ENCODE data around the gene LRRC37A2.
"Not testable (repeated sequence)": the region's sequence is repeated elsewhere in the genome, so short reads cannot be mapped to it uniquely, and the experiment has no call there.

LRRC37A2 gene

DNA sequence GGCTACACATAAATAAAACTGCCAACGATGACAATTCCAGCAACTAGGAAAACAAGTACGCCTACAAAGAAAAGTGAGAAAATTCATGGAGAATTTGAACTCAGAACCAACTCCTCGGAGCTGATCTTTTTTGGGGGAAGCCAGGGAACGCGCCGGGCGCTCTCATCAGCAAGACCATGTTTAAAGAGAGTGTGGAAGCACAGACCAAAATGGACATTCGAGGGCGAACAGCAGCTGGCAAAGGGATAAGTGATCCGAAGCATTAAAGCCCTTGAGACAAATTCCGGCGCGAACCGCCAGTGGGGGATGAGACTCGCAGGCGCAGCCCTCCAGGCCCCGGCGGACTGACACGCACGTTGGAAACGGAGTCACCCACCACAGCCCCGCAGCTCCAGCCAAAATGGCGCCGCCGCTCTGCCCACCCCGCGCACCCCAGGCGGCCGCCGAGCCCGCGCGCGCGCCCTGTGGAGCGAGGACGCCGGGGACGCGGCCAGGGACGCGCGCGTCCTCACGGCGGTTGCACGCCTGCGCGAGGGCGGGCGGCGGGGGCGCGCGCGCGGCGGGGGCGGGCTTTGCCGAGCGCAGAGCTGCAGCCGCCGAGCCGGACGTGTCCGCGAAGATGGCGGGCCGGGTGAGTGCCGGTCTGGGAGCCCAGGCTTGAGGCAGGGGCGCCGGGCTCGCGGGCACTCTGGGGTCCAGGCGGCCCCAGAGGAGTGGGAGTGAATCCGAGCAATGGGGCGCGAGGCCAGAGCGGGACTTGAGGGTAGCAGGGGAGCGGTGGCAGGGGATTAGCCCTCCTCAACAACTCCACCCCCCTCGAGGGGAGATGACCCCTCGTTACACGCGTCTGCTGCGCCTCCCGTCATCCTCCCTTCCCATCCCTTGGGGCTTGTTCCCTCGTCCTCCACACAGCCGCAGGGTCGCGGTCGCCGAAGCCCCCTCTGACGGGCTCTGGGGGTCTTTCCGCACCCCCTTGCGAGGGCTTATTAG, 78.2 kb downstream of the LRRC37A2 start, which contains the start of gene NSF:
TSS of gene NSF (plus strand) at position 513 of the 990 bp plus-strand sequence. CDS start at position 620, 107 bp downstream.
- H3K4me3 ChIP-seq (ENCODE audit: low read depth, low read length); DNase-seq (ENCODE audit: low read depth): not testable (repeated sequence)

DNA sequence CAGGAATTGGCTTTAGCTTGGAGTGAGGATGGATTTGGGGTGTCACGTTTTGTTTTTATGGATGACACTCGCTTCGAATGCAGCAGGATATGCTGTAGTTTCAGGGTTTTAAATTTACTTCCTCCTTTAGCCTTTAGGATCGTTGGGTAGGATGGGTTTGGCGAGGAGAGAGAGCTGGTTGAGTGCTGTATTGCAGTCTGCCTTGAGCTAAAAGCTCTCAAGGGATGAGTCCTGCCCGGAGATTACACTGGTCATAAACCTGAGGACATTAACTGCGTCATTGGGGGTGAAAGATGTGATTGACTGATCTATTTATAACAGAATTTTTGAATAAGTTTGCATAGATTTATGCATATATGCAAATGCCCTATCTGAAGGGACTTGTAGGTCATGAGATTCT, 79.1 kb downstream of the LRRC37A2 start:
- not testable (repeated sequence) for DNase-seq (ENCODE audit: low read depth); H3K4me3 ChIP-seq (ENCODE audit: low read depth, low read length)

DNA sequence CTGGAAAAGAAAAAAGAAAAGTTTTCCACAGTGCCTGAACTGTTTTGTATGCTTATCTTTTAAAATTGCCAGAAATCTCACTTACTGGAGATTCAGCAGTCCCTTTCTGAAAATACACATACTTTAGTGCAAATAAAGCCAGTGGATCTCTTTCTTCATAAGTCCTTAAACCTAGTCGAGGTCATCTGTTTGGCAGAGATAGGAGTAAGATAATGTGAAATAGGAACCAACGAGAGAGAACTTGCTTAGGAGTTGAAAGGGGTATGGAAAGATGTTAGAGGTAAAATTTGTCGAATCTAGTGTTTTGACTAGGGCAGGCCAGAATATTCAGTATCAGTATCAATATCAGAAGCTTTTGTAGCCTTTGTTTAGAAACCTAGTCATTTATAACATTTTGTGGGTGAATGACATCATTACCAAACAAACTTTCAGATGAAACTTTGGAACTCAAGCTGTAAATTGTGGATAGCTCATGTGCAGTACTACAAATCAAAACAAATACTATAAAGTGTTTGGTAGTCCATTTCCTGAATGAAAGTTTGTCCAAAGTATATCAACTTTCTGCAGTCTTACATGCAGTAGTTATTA, 86.2 kb downstream of the LRRC37A2 start:
- DNase-seq (ENCODE audit: low read depth); H3K4me3 ChIP-seq (ENCODE audit: low read depth, low read length): not testable (repeated sequence)

DNA sequence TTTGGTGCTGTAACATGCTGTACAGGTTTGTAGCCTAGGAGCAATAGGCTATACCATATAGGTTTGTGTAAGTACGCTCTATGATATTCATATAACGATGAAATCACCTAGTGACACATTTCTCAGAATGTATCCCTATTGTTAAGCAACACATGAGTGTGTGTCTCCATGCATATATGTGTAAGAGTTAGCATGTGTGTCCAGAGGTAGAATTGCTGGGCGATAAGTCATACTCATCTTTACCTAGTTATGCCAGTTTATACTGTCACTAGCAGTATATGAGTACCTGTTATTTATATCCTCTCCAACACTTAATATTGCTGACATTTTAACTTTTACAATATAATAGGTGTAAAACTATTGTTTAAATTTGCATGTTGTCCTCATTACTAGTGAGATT, 88.5 kb downstream of the LRRC37A2 start:
- DNase-seq (ENCODE audit: low read depth); H3K4me3 ChIP-seq (ENCODE audit: low read depth, low read length): not testable (repeated sequence)

DNA sequence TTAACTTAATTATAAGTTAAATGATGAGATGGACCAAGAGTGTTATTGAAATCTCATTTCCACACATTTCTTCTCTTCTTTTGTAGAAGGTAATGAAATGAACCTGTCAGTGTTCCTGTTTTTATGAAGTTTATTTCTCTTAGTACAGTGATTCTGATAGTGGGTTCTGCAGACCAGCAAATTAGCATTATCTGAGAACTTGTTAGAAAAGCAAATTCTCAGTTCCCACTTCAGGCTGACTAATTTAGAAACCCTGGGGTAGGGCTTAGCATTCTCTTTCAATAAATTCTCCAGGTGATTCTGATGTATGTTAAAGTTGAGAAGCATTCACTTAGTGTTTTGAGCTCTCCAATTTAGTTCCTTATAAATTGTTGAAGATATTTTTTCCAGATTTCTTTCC, 90.9 kb downstream of the LRRC37A2 start:
- not testable (repeated sequence) for H3K4me3 ChIP-seq (ENCODE audit: low read depth, low read length); DNase-seq (ENCODE audit: low read depth)
